Forelimb muscle (tissue), 1 donor: ENCODE results near the gene KRTAP4-6. TPM values are rescaled to one million over a fixed set of nuclear protein-coding genes. Genes with fewer than 3 reads are reported as not detected.
"Not testable (repeated sequence)": the region's sequence is repeated elsewhere in the genome, so short reads cannot be mapped to it uniquely, and the experiment has no call there.

ENCODE experiments used
- DNase-seq: peaks from one replicate; pipeline ENCODE4 v3.0.0-alpha.2; 2013; ENCODE audit warnings: low read depth
- polyA plus RNA-seq: library from polyadenylated mRNA; unstranded; fragments of 120-200 nt; gene quantifications from one replicate; pipeline ENCODE4 v1.2.1, GENCODE V29; 2013; ENCODE audit not compliant: insufficient read length

KRTAP4-6 gene
- polyA plus RNA-seq, 1 donor, result not detected

- no peak for DNase-seq
Observed at GRCh38 chr17:41147531-41148204, 7.3 kb upstream of the KRTAP4-6 start.

GRCh38 chr17:41145261-41145660 lies 4.9 kb upstream of the KRTAP4-6 start:
- no peak for DNase-seq

GRCh38 chr17:41144846-41145245 lies 4.5 kb upstream of the KRTAP4-6 start:
- DNase-seq, result no peak

- no peak for DNase-seq
Observed at GRCh38 chr17:41141361-41141760, 1.0 kb upstream of the KRTAP4-6 start.

- DNase-seq, result not testable (repeated sequence)
Observed at GRCh38 chr17:41139865-41140264, 479 bp downstream of the KRTAP4-6 start.

- DNase-seq, result no peak
Observed at GRCh38 chr17:41133880-41134735, 6.2 kb downstream of the KRTAP4-6 start.

GRCh38 chr17:41131979-41132378 lies 8.4 kb downstream of the KRTAP4-6 start:
- no peak for DNase-seq

- DNase-seq, result no peak
Observed at GRCh38 chr17:41127371-41127770, 13.0 kb downstream of the KRTAP4-6 start.

- DNase-seq, result no peak
Observed at GRCh38 chr17:41126412-41126811, 13.9 kb downstream of the KRTAP4-6 start.

GRCh38 chr17:41125064-41125463 lies 15.3 kb downstream of the KRTAP4-6 start:
- no peak for DNase-seq

GRCh38 chr17:41123991-41124371 lies 16.4 kb downstream of the KRTAP4-6 start, which contains the start of gene KRTAP4-12:
Gene KRTAP4-12, minus strand, starts transcription at chr17:41124182. Its CDS starts 60 bp downstream, at chr17:41124122.
- DNase-seq, result not testable (repeated sequence)

- not testable (repeated sequence) for DNase-seq
Observed at GRCh38 chr17:41123292-41123990, 16.9 kb downstream of the KRTAP4-6 start.

- no peak for DNase-seq
Observed at GRCh38 chr17:41121742-41122141, 18.6 kb downstream of the KRTAP4-6 start.

- DNase-seq, result not testable (repeated sequence)
Observed at GRCh38 chr17:41119696-41120690, 20.4 kb downstream of the KRTAP4-6 start.

- no peak for DNase-seq
Observed at GRCh38 chr17:41118721-41119120, 21.6 kb downstream of the KRTAP4-6 start.

GRCh38 chr17:41117846-41118386 lies 22.4 kb downstream of the KRTAP4-6 start, which contains the start of gene KRTAP4-11:
Gene KRTAP4-11, minus strand, starts transcription at chr17:41118373. Its CDS starts 58 bp downstream, at chr17:41118315.
- DNase-seq, result not testable (repeated sequence)

GRCh38 chr17:41116297-41116696 lies 24.0 kb downstream of the KRTAP4-6 start:
- no peak for DNase-seq

GRCh38 chr17:41111151-41111885 lies 29.0 kb downstream of the KRTAP4-6 start:
- no peak for DNase-seq

- not testable (repeated sequence) for DNase-seq
Observed at GRCh38 chr17:41108728-41109386, 31.5 kb downstream of the KRTAP4-6 start.
